Astrocyte (in vitro differentiated cells and primary cell): ENCODE results near the gene ALDH16A1. TPM values are rescaled to one million over a fixed set of nuclear protein-coding genes. Genes with fewer than 3 reads are reported as not detected.

Experiments
- DNase-seq: peaks from one replicate; pipeline ENCODE4 v3.0.0-alpha.2; 2010; ENCODE audit warnings: low read depth
- FAIRE-seq: peaks from 2 replicates; lab custom pipeline; 2011; peaks lifted over from hg19 to GRCh38; lab: Jason Lieb, UNC
- H2AFZ ChIP-seq: 2 replicates; pipeline ENCODE4 v1.6.0; 2012; ENCODE audit warnings: low read depth, low read length, inconsistent platforms
- H3K27ac ChIP-seq: 2 replicates; pipeline ENCODE4 v1.5.1; 2011; ENCODE audit warnings: low read depth, low read length, inconsistent platforms
- H3K27me3 ChIP-seq: 2 replicates; pipeline ENCODE4 v1.6.0; 2011; ENCODE audit warnings: low read length, inconsistent platforms; ENCODE audit not compliant: insufficient read depth
- H3K36me3 ChIP-seq: 2 replicates; pipeline ENCODE4 v1.5.1; 2011; ENCODE audit warnings: low read length, inconsistent platforms; ENCODE audit not compliant: insufficient read depth
- H3K4me1 ChIP-seq: 2 replicates; pipeline ENCODE4 v1.5.1; 2011; ENCODE audit warnings: low read length, inconsistent platforms; ENCODE audit not compliant: insufficient read depth
- H3K4me2 ChIP-seq: 2 replicates; pipeline ENCODE4 v1.6.0; 2012; ENCODE audit warnings: low read length, inconsistent platforms
- H3K4me3 ChIP-seq: 2 replicates; pipeline ENCODE4 v1.5.1; 2011; ENCODE audit warnings: low read depth, mild to moderate bottlenecking, low read length, inconsistent platforms; ENCODE audit not compliant: insufficient read depth
- H3K79me2 ChIP-seq: 2 replicates; pipeline ENCODE4 v1.6.0; 2012; ENCODE audit warnings: mild to moderate bottlenecking, low read length, inconsistent platforms; ENCODE audit not compliant: insufficient read depth
- H3K9ac ChIP-seq: 2 replicates; pipeline ENCODE4 v1.6.0; 2012; ENCODE audit warnings: mild to moderate bottlenecking, low read length, inconsistent platforms
- H3K9me3 ChIP-seq: 2 replicates; pipeline ENCODE4 v1.5.1; 2012; ENCODE audit warnings: low read depth, mild to moderate bottlenecking, low read length, inconsistent platforms; ENCODE audit not compliant: insufficient read depth
- H4K20me1 ChIP-seq: 2 replicates; pipeline ENCODE4 v1.6.0; 2012; ENCODE audit warnings: low read length, inconsistent platforms; ENCODE audit not compliant: insufficient read depth
- H3K27ac Mint-ChIP-seq: one replicate; pipeline ENCODE4 v1.8.0; 2021; ENCODE audit warnings: mild to moderate bottlenecking, mixed read lengths; ENCODE audit not compliant: unreplicated experiment
- H3K27me3 Mint-ChIP-seq: one replicate; pipeline ENCODE4 v1.8.0; 2021; ENCODE audit warnings: low read depth, mixed read lengths; ENCODE audit not compliant: unreplicated experiment
- H3K36me3 Mint-ChIP-seq: one replicate; pipeline ENCODE4 v1.8.0; 2021; ENCODE audit warnings: low read depth, mixed read lengths; ENCODE audit not compliant: unreplicated experiment
- H3K4me1 Mint-ChIP-seq: one replicate; pipeline ENCODE4 v1.8.0; 2021; ENCODE audit warnings: low read depth, mixed read lengths; ENCODE audit not compliant: unreplicated experiment
- H3K4me3 Mint-ChIP-seq: one replicate; pipeline ENCODE4 v1.8.0; 2021; ENCODE audit warnings: mild to moderate bottlenecking, moderate library complexity, mixed read lengths; ENCODE audit not compliant: unreplicated experiment
- H3K9me3 Mint-ChIP-seq: one replicate; pipeline ENCODE4 v1.8.0; 2021; ENCODE audit warnings: mild to moderate bottlenecking, mixed read lengths; ENCODE audit not compliant: unreplicated experiment
- CTCF ChIP-seq: IDR thresholded peaks from 2 replicates; pipeline ENCODE4 v1.5.1; 2011; ENCODE audit warnings: low read depth, mild to moderate bottlenecking, inconsistent platforms, low read length, moderate library complexity; ENCODE audit not compliant: insufficient read depth
- EZH2 ChIP-seq: IDR thresholded peaks from 2 replicates; pipeline ENCODE4 v1.6.1; 2012; ENCODE audit warnings: mild to moderate bottlenecking, low read length, inconsistent platforms; ENCODE audit not compliant: insufficient read depth
- total RNA-seq: library from RNA; stranded (reverse); gene quantifications from 2 replicates; pipeline ENCODE4 v1.2.1, GENCODE V29; 2021

Gene ALDH16A1
- total RNA-seq, 1 donor from 2014 or later: 13.0 TPM

- peaks cover 25% of the 10 kb centered on the region for H3K4me1 Mint-ChIP-seq
- no peaks in the 10 kb centered on the region for H3K27me3 ChIP-seq
- H3K4me2 ChIP-seq: peak overlapping the region; percentile 91
- peaks cover 38% of the 10 kb centered on the region for H3K79me2 ChIP-seq
- peaks cover 37% of the 10 kb centered on the region for H3K36me3 Mint-ChIP-seq
- FAIRE-seq (no peak), DNase-seq (no peak)
- no peaks in the 10 kb centered on the region for H3K9me3 ChIP-seq
- no peak overlapping the region for H2AFZ ChIP-seq
- peak overlapping the region; percentile 98 for H3K4me3 ChIP-seq
- peaks cover 14% of the 10 kb centered on the region for H3K4me1 ChIP-seq
- H3K27ac ChIP-seq: peak overlapping the region; percentile 81
- no peaks in the 10 kb centered on the region for H3K9me3 Mint-ChIP-seq
- peaks cover 55% of the 10 kb centered on the region for H4K20me1 ChIP-seq
- H3K27me3 Mint-ChIP-seq: no peaks in the 10 kb centered on the region
- peak overlapping the region; percentile 92 for H3K27ac Mint-ChIP-seq
- peaks cover 36% of the 10 kb centered on the region for H3K36me3 ChIP-seq
- peak overlapping the region; percentile 94 for H3K4me3 Mint-ChIP-seq
- H3K9ac ChIP-seq: peak overlapping the region; percentile 97
- TF ChIP-seq CTCF: no peak
- no peak for TF ChIP-seq EZH2
These were observed 35.2 kb downstream of the ALDH16A1 start for GRCh38 chr19:49488046-49488862.

GRCh38 chr19:49488863-49489537 is 36.0 kb downstream of the ALDH16A1 start:
- H3K4me1 Mint-ChIP-seq: peaks cover 25% of the 10 kb centered on the region
- no peaks in the 10 kb centered on the region for H3K9me3 Mint-ChIP-seq
- FAIRE-seq: no peak
- peaks cover 37% of the 10 kb centered on the region for H3K36me3 Mint-ChIP-seq
- H2AFZ ChIP-seq: no peak overlapping the region
- H4K20me1 ChIP-seq: peaks cover 55% of the 10 kb centered on the region
- peak overlapping the region; percentile 98 for H3K4me3 ChIP-seq
- H3K27me3 Mint-ChIP-seq: no peaks in the 10 kb centered on the region
- H3K4me1 ChIP-seq: peaks cover 14% of the 10 kb centered on the region
- H3K27me3 ChIP-seq: no peaks in the 10 kb centered on the region
- H3K36me3 ChIP-seq: peaks cover 36% of the 10 kb centered on the region
- peak overlapping the region; percentile 81 for H3K27ac ChIP-seq
- no peaks in the 10 kb centered on the region for H3K9me3 ChIP-seq
- H3K9ac ChIP-seq: peak overlapping the region; percentile 97
- H3K27ac Mint-ChIP-seq: peak overlapping the region; percentile 92
- H3K79me2 ChIP-seq: peaks cover 38% of the 10 kb centered on the region
- TF ChIP-seq EZH2: no peak
- TF ChIP-seq CTCF: no peak
- no peak for DNase-seq
- H3K4me2 ChIP-seq: peak overlapping the region; percentile 91
- peak overlapping the region; percentile 94 for H3K4me3 Mint-ChIP-seq
